Osteoblast (primary cell): ENCODE results near the gene AMFR. TPM values are rescaled to one million over a fixed set of nuclear protein-coding genes. Genes with fewer than 3 reads are reported as not detected.

Source experiments
- DNase-seq: peaks from one replicate; pipeline ENCODE4 v3.0.0; 2011; ENCODE audit warnings: low spot score, mixed read lengths; ENCODE audit not compliant: insufficient read length; ENCODE audit errors: missing footprints
- H2AFZ ChIP-seq: 2 replicates; pipeline ENCODE4 v1.6.0; 2011; ENCODE audit warnings: mild to moderate bottlenecking, low read length
- H3K27ac ChIP-seq: 2 replicates; pipeline ENCODE4 v1.5.1; 2011; ENCODE audit warnings: mild to moderate bottlenecking, low read depth, low read length, moderate library complexity
- H3K27me3 ChIP-seq: 2 replicates; pipeline ENCODE4 v1.6.0; 2012; ENCODE audit warnings: mild to moderate bottlenecking, control low read depth, inconsistent platforms, low read length, moderate library complexity; ENCODE audit not compliant: insufficient read depth
- H3K36me3 ChIP-seq: 2 replicates; pipeline ENCODE4 v1.5.1; 2011; ENCODE audit warnings: mild to moderate bottlenecking, low read length, control low read depth, moderate library complexity; ENCODE audit not compliant: insufficient read depth
- H3K4me1 ChIP-seq: 2 replicates; pipeline ENCODE4 v1.5.1; 2011; ENCODE audit warnings: mild to moderate bottlenecking, low read length, control low read depth, moderate library complexity; ENCODE audit not compliant: insufficient read depth
- H3K4me2 ChIP-seq: 2 replicates; pipeline ENCODE4 v1.6.0; 2011; ENCODE audit warnings: mild to moderate bottlenecking, low read length; ENCODE audit not compliant: insufficient read depth
- H3K4me3 ChIP-seq: fragments of 200-600 bp; sonication (generic); 3 replicates; pipeline ENCODE4 v1.5.1; 2012; ENCODE audit warnings: mild to moderate bottlenecking, low read length, inconsistent platforms; ENCODE audit not compliant: insufficient read depth
- H3K79me2 ChIP-seq: 2 replicates; pipeline ENCODE4 v1.6.0; 2012; ENCODE audit warnings: mild to moderate bottlenecking, low read length, control low read depth, inconsistent platforms; ENCODE audit not compliant: insufficient read depth
- H3K9me3 ChIP-seq: 2 replicates; pipeline ENCODE4 v1.5.1; 2011; ENCODE audit warnings: low read depth, low read length, control low read depth
- H4K20me1 ChIP-seq: 2 replicates; pipeline ENCODE4 v1.6.0; 2012; ENCODE audit warnings: mild to moderate bottlenecking, low read length, control low read depth; ENCODE audit not compliant: insufficient read depth
- total RNA-seq: library from RNA; depleted of rRNA; stranded (reverse); fragments of >200 nt; gene quantifications from 2 replicates; pipeline ENCODE4 v1.2.3, GENCODE V29; 2012
- TF ChIP-seq, protein P1 (sequence below): IDR thresholded peaks from 2 replicates; pipeline ENCODE4 v1.5.1; 2011; ENCODE audit warnings: mild to moderate bottlenecking, low read depth, low read length, moderate library complexity; ENCODE audit errors: extremely low read depth

AMFR gene
- total RNA-seq, 1 donor, result 339 TPM

- Histone ChIP-seq H2AFZ (no peak overlapping the region), H4K20me1 (no peaks in the 10 kb centered on the region), H3K4me1 (no peaks in the 10 kb centered on the region), H3K4me3 (no peak overlapping the region), H3K27ac (no peak overlapping the region), H3K79me2 (no peaks in the 10 kb centered on the region), H3K4me2 (no peak overlapping the region), H3K9me3 (no peaks in the 10 kb centered on the region), H3K27me3 (no peaks in the 10 kb centered on the region), H3K36me3 (no peaks in the 10 kb centered on the region)
- DNase-seq, result no peak
- TF ChIP-seq, protein P1, sequence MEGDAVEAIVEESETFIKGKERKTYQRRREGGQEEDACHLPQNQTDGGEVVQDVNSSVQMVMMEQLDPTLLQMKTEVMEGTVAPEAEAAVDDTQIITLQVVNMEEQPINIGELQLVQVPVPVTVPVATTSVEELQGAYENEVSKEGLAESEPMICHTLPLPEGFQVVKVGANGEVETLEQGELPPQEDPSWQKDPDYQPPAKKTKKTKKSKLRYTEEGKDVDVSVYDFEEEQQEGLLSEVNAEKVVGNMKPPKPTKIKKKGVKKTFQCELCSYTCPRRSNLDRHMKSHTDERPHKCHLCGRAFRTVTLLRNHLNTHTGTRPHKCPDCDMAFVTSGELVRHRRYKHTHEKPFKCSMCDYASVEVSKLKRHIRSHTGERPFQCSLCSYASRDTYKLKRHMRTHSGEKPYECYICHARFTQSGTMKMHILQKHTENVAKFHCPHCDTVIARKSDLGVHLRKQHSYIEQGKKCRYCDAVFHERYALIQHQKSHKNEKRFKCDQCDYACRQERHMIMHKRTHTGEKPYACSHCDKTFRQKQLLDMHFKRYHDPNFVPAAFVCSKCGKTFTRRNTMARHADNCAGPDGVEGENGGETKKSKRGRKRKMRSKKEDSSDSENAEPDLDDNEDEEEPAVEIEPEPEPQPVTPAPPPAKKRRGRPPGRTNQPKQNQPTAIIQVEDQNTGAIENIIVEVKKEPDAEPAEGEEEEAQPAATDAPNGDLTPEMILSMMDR, result no peak
These were observed 97.5 kb downstream of the AMFR start for GRCh38 chr16:56327929-56328258.

DNA sequence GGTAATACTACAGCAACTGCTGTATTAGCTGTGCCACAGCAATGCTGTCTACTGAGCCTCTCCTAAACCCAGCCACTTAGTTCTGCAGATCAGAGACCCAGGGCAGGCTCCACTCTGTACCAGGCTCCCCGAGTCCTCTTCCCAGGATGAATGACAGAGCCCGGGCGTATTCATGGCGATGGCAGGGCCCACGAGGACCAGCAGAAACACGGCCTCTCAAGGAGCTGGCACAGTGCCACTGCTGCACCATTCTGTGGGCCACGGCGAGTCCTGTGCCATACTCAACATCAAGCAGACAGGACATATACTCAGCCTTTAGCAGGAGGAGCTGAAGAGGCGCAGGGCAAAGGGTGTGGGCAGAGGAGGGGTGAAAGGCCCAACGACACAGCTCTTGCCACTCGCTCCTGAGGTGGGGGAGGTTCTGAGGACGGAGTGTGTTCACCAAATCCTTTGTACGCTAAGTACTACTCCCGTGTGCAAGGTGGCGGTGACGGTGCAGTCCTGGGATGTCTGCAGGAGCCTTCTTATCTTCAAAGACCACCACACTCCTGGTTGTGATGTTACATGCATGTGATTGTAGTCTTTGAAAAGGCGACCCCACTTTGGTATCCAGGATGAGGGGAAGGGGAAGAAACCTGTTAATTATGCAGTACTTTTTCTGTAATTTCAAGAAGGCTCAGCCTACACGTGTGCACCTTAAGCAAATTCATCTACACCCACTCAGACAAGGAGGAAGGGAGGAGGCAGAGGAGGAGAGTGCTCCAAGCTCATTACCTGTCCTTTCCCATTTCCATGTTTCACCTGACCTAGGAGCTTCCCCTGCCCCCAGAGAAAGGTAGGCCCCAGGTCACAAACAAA, 98.0 kb downstream of the AMFR start:
- no peaks in the 10 kb centered on the region for H3K27me3 ChIP-seq
- TF ChIP-seq, protein P1, result no peak
- no peaks in the 10 kb centered on the region for H4K20me1 ChIP-seq

DNA sequence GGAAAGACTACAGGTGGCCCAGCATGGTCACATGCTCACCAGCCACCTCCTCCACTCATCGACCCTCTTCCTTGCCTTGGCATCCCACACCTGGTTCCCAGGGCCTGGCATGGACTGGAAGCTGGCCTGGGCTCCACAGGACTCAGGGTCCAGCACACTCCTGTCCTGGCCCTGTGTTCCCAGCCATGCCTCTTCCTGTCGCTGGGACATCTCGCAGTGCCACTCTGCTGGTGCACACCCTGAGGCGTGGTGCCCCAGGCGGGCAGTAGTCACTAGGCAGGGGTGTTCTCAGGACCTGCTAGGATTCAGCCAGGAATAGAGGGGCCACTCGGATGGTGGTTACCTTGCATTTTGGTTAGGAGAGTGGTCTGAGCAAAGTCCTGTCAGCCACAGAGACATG, 99.4 kb downstream of the AMFR start:
- Histone ChIP-seq H3K9me3 (no peaks in the 10 kb centered on the region), H4K20me1 (no peaks in the 10 kb centered on the region), H3K4me1 (no peaks in the 10 kb centered on the region), H3K36me3 (no peaks in the 10 kb centered on the region), H2AFZ (no peak overlapping the region), H3K79me2 (no peaks in the 10 kb centered on the region), H3K27me3 (no peaks in the 10 kb centered on the region), H3K27ac (no peak overlapping the region), H3K4me2 (no peak overlapping the region), H3K4me3 (no peak overlapping the region)
- TF ChIP-seq, protein P1, result no peak
- DNase-seq, result no peak

More for the DNA sequence above, 98.0 kb downstream of the AMFR start:
- no peak overlapping the region for H2AFZ ChIP-seq
- no peaks in the 10 kb centered on the region for H3K36me3 ChIP-seq
- H3K4me2 ChIP-seq, result no peak overlapping the region
- no peak for DNase-seq
- no peak overlapping the region for H3K4me3 ChIP-seq
- H3K79me2 ChIP-seq, result no peaks in the 10 kb centered on the region
- H3K4me1 ChIP-seq, result no peaks in the 10 kb centered on the region
- no peaks in the 10 kb centered on the region for H3K9me3 ChIP-seq
- H3K27ac ChIP-seq, result no peak overlapping the region

GRCh38 chr16:56324406-56324805, 100.9 kb downstream of the AMFR start:
- Histone ChIP-seq H3K27me3 (no peaks in the 10 kb centered on the region), H3K9me3 (no peaks in the 10 kb centered on the region), H3K36me3 (no peaks in the 10 kb centered on the region), H3K4me1 (no peaks in the 10 kb centered on the region), H3K4me3 (no peak overlapping the region), H3K79me2 (no peaks in the 10 kb centered on the region), H2AFZ (no peak overlapping the region), H4K20me1 (no peaks in the 10 kb centered on the region), H3K27ac (no peak overlapping the region), H3K4me2 (no peak overlapping the region)
- TF ChIP-seq, protein P1, result no peak
- DNase-seq, result no peak
